HS-27A (cell line): ENCODE data around the gene NDUFS3.
"Not testable (repeated sequence)": the region's sequence is repeated elsewhere in the genome, so short reads cannot be mapped to it uniquely, and the experiment has no call there.

Source experiments
- DNase-seq: peaks from one replicate; pipeline ENCODE4 v3.0.0-alpha.2; 2012; ENCODE audit warnings: low read depth, missing footprints

NDUFS3 gene

GRCh38 chr11:47578524-47579494 is at the start of gene NDUFS3, which contains the start of gene KBTBD4:
NDUFS3 (plus strand) TSS chr11:47579074; CDS start chr11:47579092, 18 bp downstream.
KBTBD4 (minus strand) TSS chr11:47578970; CDS start chr11:47578951, 19 bp downstream.
- peak; percentile 90 for DNase-seq

- no peak for DNase-seq
Observed at GRCh38 chr11:47529951-47530350, 48.9 kb upstream of the NDUFS3 start.

- not testable (repeated sequence) for DNase-seq
Observed at GRCh38 chr11:47530721-47531120, 48.2 kb upstream of the NDUFS3 start.

- no peak for DNase-seq
Observed at GRCh38 chr11:47531666-47532065, 47.2 kb upstream of the NDUFS3 start.

GRCh38 chr11:47532597-47533213 is 46.2 kb upstream of the NDUFS3 start:
- DNase-seq: no peak

- DNase-seq: no peak
Observed at GRCh38 chr11:47533690-47534151, 45.2 kb upstream of the NDUFS3 start.

GRCh38 chr11:47534704-47535251 is 44.1 kb upstream of the NDUFS3 start:
- DNase-seq: no peak

- DNase-seq: no peak
Observed at GRCh38 chr11:47536915-47537314, 42.0 kb upstream of the NDUFS3 start.

GRCh38 chr11:47538741-47539565 is 39.9 kb upstream of the NDUFS3 start:
- no peak for DNase-seq

GRCh38 chr11:47539681-47540039 is 39.2 kb upstream of the NDUFS3 start:
- DNase-seq: no peak

- DNase-seq: no peak
Observed at GRCh38 chr11:47541070-47541469, 37.8 kb upstream of the NDUFS3 start.

GRCh38 chr11:47545298-47545697 is 33.6 kb upstream of the NDUFS3 start:
- DNase-seq: no peak

- DNase-seq: not testable (repeated sequence)
Observed at GRCh38 chr11:47546274-47546673, 32.6 kb upstream of the NDUFS3 start.

- DNase-seq: no peak
Observed at GRCh38 chr11:47550288-47551047, 28.4 kb upstream of the NDUFS3 start.

- no peak for DNase-seq
Observed at GRCh38 chr11:47551086-47551485, 27.8 kb upstream of the NDUFS3 start.

- DNase-seq: no peak
Observed at GRCh38 chr11:47552056-47552565, 26.8 kb upstream of the NDUFS3 start.

- DNase-seq: peak; percentile 77
Observed at GRCh38 chr11:47552566-47553405, 26.1 kb upstream of the NDUFS3 start, which contains the start of gene CELF1. CELF1 (minus strand) TSS chr11:47553132; CDS start chr11:47499523, 53,609 bp downstream.

GRCh38 chr11:47553406-47553743 is 25.5 kb upstream of the NDUFS3 start:
- no peak for DNase-seq

GRCh38 chr11:47557004-47557403 is 21.9 kb upstream of the NDUFS3 start:
- DNase-seq: not testable (repeated sequence)

- no peak for DNase-seq
Observed at GRCh38 chr11:47558695-47559094, 20.2 kb upstream of the NDUFS3 start.
